Panc1 (cell line): Measurements from ENCODE around the gene SGK1. TPM values are rescaled to one million over a fixed set of nuclear protein-coding genes. Genes with fewer than 3 reads are reported as not detected.

ENCODE experiments used
- ATAC-seq: fragments of 200-7000 bp; cut with Tn5 transposase; 2 replicates; pipeline ENCODE4 v1.9.1; 2020; ENCODE audit warnings: mild to moderate bottlenecking, moderate library complexity
- BruUV-seq: library from RNA; stranded (reverse); fragments of 400-500 nt; replicated peaks from 2 replicates; lab custom pipeline; 2021; lab: Mats Ljungman, UMichigan
- CTCF ChIA-PET: fragments of 300-600 bp; sonication (Branson Sonifier 250); formaldehyde crosslinking; loops from one replicate; lab custom pipeline; 2022; ENCODE audit warnings: antibody characterized with exemption; lab: Charles Lee
- POLR2A ChIA-PET: fragments of 300-600 bp; sonication (Branson Sonifier 250); formaldehyde crosslinking; loops from one replicate; lab custom pipeline; 2022; ENCODE audit warnings: antibody characterized with exemption; lab: Charles Lee
- DNase-seq: peaks from one replicate; pipeline ENCODE4 v3.0.0-alpha.2; 2010; ENCODE audit warnings: low read depth, low spot score
- H3K27ac ChIP-seq: 2 replicates; pipeline ENCODE4 v1.5.1; 2011; ENCODE audit warnings: mild to moderate bottlenecking, low read length, inconsistent platforms
- H3K27me3 ChIP-seq: fragments of 200-500 bp; sonication (Bioruptor generic); 2 replicates; pipeline ENCODE4 v1.6.0; 2014; ENCODE audit warnings: low read length, inconsistent platforms; ENCODE audit not compliant: control insufficient read depth, insufficient read depth
- H3K36me3 ChIP-seq: fragments of 200-500 bp; sonication (Bioruptor generic); 2 replicates; pipeline ENCODE4 v1.5.1; 2014; ENCODE audit warnings: inconsistent platforms, mild to moderate bottlenecking, low read length, moderate library complexity; ENCODE audit not compliant: control insufficient read depth, insufficient read depth
- H3K4me1 ChIP-seq: 2 replicates; pipeline ENCODE4 v1.5.1; 2011; ENCODE audit warnings: inconsistent platforms, mild to moderate bottlenecking, low read length, moderate library complexity; ENCODE audit not compliant: control insufficient read depth, insufficient read depth
- H3K4me3 ChIP-seq, 2 experiments: 2 replicates each; pipeline ENCODE4 v1.5.1; 2011 to 2012; ENCODE audit warnings: low read depth in 2 of 2, low read length in 2 of 2, mild to moderate bottlenecking in 2 of 2, inconsistent platforms in 1 of 2, moderate library complexity in 1 of 2
- H3K9me3 ChIP-seq: fragments of 200-500 bp; sonication (Bioruptor generic); 2 replicates; pipeline ENCODE4 v1.5.1; 2014; ENCODE audit warnings: low read depth, mild to moderate bottlenecking, inconsistent platforms, low read length, moderate library complexity; ENCODE audit not compliant: control insufficient read depth, insufficient read depth
- CTCF ChIP-seq: fragments of 450-650 bp; IDR thresholded peaks from 2 replicates; pipeline ENCODE4 v1.5.1; 2017; ENCODE audit warnings: mild to moderate bottlenecking
- POLR2AphosphoS5 ChIP-seq: IDR thresholded peaks from 2 replicates; pipeline ENCODE4 v1.6.1; 2012; ENCODE audit warnings: mild to moderate bottlenecking, low read depth, low read length, moderate library complexity
- REST ChIP-seq, 2 experiments: IDR thresholded peaks; 2 replicates each; pipeline ENCODE4 v1.6.1; 2011 to 2012; ENCODE audit warnings: low read depth in 2 of 2, control low read depth in 1 of 2, low read length in 1 of 2, mild to moderate bottlenecking in 1 of 2, moderate library complexity in 1 of 2; ENCODE audit not compliant: insufficient read depth in 1 of 2
- SIN3A ChIP-seq: IDR thresholded peaks from 2 replicates; pipeline ENCODE4 v1.6.1; 2012; ENCODE audit warnings: low read depth, mild to moderate bottlenecking, low read length, moderate library complexity, borderline replicate concordance; ENCODE audit not compliant: insufficient read depth
- TCF7L2 ChIP-seq: IDR thresholded peaks from 2 replicates; pipeline ENCODE4 v1.6.1; 2011; ENCODE audit warnings: mild to moderate bottlenecking, low read depth, low read length, inconsistent platforms
- in situ Hi-C: cut with HindIII; loops from 2 replicates; pipeline ENCODE4 v1.10.0; 2016; ENCODE audit warnings: low sequenced_read_pairs, low pct_unique_long_range_greater_than_20kb
- intact Hi-C: fragments of 100-400 bp; cut with micrococcal nuclease; formaldehyde crosslinking; loops from one replicate; pipeline ENCODE4 v1.10.0; 2022; ENCODE audit not compliant: unreplicated experiment
- total RNA-seq: library from RNA; stranded (reverse); gene quantifications from one replicate; pipeline ENCODE4 v1.2.1, GENCODE V29; 2021; ENCODE audit not compliant: unreplicated experiment

Gene SGK1
- total RNA-seq, 1 experiment from 2014 or later: 7.5 TPM

GRCh38 chr6:134351615-134352474 lies 33.9 kb upstream of the SGK1 start:
- no peaks in the 10 kb centered on the region for H3K36me3 ChIP-seq
- no peak overlapping the region for H3K27ac ChIP-seq
- ATAC-seq: no peak
- intact Hi-C loops: no loop called here
- DNase-seq: no peak
- BruUV-seq: no TSS peak
- ChIA-PET CTCF (interaction anchor here (0.6 kb wide), 1 partner anchor 706 kb away, joined by 5 read pairs; no protein-coding TSS in a partner anchor), POLR2A (no interaction called here)
- H3K4me1 ChIP-seq: no peaks in the 10 kb centered on the region
- no peak overlapping the region for H3K4me3 ChIP-seq
- no peaks in the 10 kb centered on the region for H3K27me3 ChIP-seq
- TF ChIP-seq REST (IDR thresholded peaks at IDR 0.05; ENCODE audit: insufficient read depth in 1 of 2, low read depth in 2 of 2, low read length in 1 of 2) (no peak), CTCF (no peak), TCF7L2 (no peak), SIN3A (no peak), POLR2AphosphoS5 (no peak)
- H3K9me3 ChIP-seq: no peaks in the 10 kb centered on the region
- in situ Hi-C loops: no loop called here

GRCh38 chr6:134347885-134348805 lies 30.2 kb upstream of the SGK1 start:
- Histone ChIP-seq H3K4me3 (no peak overlapping the region), H3K36me3 (no peaks in the 10 kb centered on the region), H3K27ac (no peak overlapping the region), H3K27me3 (no peaks in the 10 kb centered on the region), H3K4me1 (no peaks in the 10 kb centered on the region), H3K9me3 (no peaks in the 10 kb centered on the region)
- no TSS peak for BruUV-seq
- ATAC-seq (peak; percentile 78), DNase-seq (peak; percentile 81)
- TF ChIP-seq POLR2AphosphoS5: no peak
- TF ChIP-seq REST (IDR thresholded peaks at IDR 0.05; ENCODE audit: insufficient read depth in 1 of 2, low read depth in 2 of 2, low read length in 1 of 2): no peak
- no peak for TF ChIP-seq CTCF
- no peak for TF ChIP-seq SIN3A
- no peak for TF ChIP-seq TCF7L2
- in situ Hi-C loops (no loop called here), intact Hi-C loops (no loop called here)
- ChIA-PET CTCF (interaction anchor here (0.5 to 0.7 kb wide), 5 partner anchors 67 to 787 kb away, joined by 3 to 7 read pairs (median 3); no protein-coding TSS in a partner anchor), POLR2A (no interaction called here)
